Fibroblast of skin of scalp (primary cell): ENCODE results near the gene CBLB.

Experiments
- DNase-seq: peaks from one replicate; pipeline ENCODE4 v3.0.0-alpha.2; 2013

CBLB gene

GRCh38 chr3:105845488-105845887 is 23.3 kb downstream of the CBLB start:
- no peak for DNase-seq

DNA sequence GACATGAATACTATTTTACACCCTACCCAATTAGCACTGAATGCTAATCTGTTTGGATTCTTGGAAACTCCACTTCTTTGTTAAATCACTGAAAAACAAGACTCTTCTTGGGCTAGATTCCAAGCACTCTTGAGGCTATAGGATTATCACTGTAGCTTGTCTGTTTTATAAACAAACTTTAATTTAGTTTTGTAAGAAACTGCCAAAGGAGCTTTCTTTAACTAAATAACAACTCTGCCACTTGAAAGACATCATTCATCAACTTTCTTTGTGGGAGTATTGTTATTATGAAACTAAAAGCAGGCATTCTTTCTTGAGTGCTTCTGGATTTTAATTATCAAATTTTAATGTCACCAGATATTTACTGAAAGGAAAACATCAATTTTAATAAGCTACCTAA is 24.1 kb downstream of the CBLB start:
- DNase-seq: no peak

GRCh38 chr3:105843994-105844393 is 24.8 kb downstream of the CBLB start:
- DNase-seq: no peak

- DNase-seq: no peak
Measured at GRCh38 chr3:105842943-105843342, 25.9 kb downstream of the CBLB start.

DNA sequence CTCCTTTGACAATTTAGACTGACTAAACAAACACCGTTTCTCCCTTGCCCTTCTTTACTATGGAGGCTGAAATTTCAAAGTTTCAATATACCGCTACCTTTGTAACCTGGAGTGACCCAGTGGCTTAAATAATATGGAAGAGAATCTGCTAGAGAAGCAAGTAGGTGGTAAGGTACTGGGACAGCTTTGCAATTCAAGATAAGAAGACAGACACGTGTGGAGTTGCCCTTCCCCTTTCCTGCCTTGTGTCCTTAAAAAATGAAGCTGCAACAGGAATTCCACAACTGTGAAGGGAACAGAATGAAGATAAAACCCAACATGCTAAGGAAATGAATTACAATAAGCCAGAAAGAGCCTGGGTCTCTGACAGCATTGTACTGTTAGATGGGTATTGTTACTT is 26.4 kb downstream of the CBLB start:
- DNase-seq: no peak

DNA sequence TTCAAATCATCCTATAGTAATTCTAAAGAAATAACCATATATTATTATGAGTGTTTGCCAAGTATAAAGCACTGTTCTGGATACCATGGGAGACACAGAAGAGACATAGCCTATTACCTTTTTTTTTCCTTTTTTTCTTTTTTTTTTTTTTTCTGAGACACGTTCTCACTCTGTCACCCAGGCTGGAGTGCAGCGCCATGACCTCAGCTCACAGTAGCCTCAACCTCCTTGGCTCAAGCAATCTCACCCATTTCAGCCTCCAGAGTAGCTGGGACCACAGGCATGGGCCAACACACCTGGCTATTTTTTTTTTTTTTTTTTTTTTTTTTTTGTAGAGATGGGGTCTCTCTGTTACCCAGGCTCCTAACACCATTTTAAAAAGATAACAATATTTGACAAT is 30.9 kb downstream of the CBLB start:
- no peak for DNase-seq

GRCh38 chr3:105837143-105837740 is 31.6 kb downstream of the CBLB start:
- no peak for DNase-seq

DNA sequence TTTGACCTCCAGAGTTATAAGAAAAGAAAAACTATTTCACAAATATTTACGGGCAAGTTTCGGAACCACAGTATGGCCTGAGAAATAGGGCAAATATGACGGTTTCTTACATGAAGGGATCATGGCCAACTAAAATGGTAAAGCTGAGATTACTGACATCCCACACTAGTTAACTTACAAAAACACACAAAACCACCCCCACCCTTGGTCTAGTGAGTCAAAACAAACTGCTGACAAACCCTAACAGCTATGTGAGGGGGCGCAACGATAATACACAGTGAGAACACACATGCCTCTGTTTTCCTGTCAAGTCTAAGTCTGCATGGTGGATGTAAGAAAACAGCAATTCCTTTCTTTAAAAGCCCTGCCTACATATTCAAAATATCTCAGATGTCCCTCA is 32.3 kb downstream of the CBLB start:
- DNase-seq: peak; percentile 82

GRCh38 chr3:105835606-105836005 is 33.2 kb downstream of the CBLB start:
- DNase-seq: no peak

DNA sequence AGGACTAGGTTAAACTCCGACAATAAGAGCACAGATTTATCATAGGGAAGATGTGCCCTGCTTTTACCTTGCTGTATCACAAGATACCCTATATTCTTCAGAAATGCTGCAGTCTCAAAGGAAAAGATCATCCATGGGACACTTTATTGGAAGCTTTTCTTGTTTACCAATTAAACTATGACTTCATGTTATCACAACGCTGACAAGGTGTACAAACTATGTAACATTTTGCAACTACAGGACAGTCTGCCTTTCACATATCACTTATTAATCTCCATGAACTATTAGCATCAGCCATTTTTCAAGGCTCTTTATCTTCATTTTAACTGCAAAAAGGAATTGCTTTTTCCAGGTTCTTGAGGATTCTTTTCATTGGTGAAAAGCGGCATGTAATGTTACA is 34.0 kb downstream of the CBLB start:
- DNase-seq: no peak

- DNase-seq: no peak
Measured at GRCh38 chr3:105832644-105833043, 36.2 kb downstream of the CBLB start.

GRCh38 chr3:105830836-105831235 is 38.0 kb downstream of the CBLB start:
- DNase-seq: no peak

DNA sequence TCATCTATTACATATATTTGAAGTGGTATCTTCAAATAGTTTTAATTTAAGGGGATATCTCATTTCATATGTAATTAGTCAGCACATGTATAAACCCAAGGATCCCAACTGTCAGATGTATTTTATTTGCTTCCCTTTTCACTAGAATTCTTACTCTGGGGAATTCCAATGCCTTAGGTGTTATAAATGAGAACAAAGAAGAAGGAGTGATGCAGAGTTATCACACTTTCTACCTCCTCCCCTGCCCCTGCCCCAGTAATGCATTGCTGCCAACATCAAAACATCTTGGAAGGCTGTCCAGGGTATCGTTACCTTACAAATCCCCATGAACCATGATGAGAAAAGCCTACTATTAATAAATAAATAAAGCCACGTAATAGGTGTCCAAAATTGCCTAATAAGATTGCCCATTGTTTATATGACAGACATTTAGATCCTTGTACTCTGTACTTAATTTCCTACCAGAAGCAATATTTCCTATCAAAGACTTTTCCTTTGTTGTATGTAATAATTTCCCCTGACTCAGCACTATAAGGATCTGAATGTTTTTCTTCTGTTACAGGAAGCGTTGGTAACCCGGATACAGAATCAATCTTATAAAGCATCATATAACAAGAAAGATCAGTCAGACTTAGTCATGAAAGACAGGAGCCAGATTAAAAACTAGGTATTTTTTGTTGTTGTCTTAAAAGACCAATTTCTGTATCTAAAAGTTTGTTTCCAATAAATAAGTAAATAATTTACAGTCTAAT is 38.8 kb downstream of the CBLB start:
- DNase-seq: peak; percentile 21

GRCh38 chr3:105829229-105829628 is 39.6 kb downstream of the CBLB start:
- no peak for DNase-seq

DNA sequence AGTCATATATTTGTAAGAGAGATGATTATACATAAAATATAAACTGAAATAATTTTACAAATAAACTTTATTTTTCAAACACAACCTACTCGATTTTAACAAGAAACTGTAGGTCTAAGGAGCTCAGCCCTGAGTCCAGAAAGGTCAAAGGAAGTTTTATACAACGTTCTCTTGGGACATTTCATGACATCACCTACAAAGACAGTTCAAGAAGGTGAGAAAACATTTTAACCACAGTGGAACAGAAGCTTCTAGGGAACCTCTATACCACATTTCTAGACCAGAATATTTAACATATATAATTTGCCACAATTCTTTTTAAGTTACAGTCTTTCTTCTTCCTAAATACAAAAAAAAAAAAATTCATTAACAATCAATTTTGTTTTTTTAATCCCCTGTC is 40.1 kb downstream of the CBLB start:
- DNase-seq: no peak

GRCh38 chr3:105827959-105828358 is 40.9 kb downstream of the CBLB start:
- peak; percentile 93 for DNase-seq

DNA sequence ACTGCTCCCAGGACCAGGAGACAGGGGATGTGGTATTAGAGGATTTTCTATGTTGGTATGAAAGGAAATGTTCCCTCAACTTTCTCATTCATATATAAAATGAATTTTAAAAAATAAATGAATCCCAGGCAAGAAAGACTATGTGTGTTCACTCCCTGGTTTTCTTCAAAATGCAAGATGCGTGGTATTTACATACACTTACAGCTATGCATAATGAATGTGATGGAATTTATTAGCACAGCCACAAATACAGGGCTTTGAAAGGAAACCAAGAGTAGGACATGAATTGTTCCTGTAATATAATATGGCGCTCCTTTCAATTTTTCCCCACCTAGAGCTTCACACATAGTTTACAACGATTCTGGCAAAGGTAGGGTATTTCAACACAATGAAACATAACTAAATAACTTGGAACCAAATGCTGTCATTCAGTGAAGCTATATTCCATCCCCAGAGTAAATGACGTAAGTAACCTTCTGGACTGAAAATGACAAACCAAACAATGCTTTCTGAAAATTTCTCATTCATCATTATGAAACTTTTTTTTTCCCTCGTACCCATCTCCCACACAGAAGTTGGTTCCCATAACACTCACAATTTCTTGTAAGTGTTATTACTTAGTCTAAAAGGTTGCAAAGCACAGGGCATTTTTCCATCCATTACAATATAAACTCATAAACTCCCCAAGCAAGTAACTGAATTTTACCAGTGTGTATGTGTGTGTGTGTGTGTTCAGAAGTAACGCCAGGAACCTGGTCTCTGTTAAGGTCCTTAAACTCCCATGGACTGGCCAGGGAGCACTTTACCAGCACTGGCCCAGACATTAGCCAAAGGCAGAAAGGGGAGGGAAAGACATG is 41.8 kb downstream of the CBLB start:
- DNase-seq: peak; percentile 36

DNA sequence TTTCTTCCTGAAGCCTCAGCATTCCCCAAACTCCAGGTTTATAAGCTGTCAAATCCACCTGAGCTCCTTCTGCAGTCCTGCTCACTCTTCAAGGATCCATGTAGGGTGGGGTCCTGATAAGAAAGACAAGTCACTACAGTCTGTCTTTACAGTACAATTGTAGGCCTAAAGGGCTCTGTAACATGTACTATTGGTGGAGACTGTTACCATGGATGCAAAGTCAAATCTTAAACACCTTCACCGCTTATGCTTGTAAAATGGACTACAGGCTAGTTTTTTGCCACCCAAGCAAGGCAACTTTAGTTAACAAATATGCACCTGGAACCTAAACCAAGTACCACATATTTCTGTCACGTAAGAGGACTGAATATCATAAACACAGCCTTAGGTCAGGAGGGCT is 44.7 kb downstream of the CBLB start:
- no peak for DNase-seq

- peak; percentile 86 for DNase-seq
Measured at GRCh38 chr3:105823149-105823867, 45.5 kb downstream of the CBLB start.

- no peak for DNase-seq
Measured at GRCh38 chr3:105822171-105823123, 46.4 kb downstream of the CBLB start.

DNA sequence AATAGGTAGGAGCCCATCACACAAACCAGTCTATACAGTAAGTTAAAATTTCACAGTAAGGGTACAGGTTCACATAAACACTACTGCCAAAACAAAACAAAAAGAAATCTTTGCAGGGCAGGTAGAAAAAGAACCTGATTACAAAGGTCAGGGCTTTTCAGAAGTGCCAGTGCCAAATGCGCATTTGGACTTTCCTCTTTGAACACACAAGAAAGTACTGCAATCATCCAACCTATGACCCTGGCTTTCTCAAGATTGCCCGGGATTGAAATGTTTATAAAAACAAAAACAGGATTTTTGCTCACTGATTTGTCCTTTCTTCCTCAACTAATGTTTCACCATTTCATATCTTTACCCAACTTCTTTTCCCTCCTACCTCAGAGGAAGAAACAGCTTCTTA is 47.4 kb downstream of the CBLB start:
- no peak for DNase-seq

DNA sequence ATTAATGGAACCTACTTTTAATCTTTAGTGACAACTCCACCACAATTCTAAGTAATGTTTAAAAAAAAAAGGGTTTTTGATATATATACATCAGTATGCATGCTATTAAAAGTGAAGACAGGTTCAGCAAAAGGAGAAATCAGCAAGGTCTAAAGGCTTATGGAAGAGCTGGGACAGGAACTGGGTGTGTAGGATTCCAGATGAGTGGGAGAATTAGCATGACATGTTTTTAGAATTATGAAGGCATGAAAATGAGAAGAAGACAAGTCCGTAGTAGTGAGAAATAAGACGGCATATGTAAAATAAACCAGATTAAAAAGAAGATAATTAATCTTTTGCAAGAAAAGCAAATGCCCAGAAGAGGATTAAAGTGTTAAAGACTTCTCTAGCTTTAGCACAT is 52.0 kb downstream of the CBLB start:
- DNase-seq: no peak
